GM21825 (cell line): ENCODE measurements around the gene IKZF1.

Experiments
- ATAC-seq: cut with Tn5 transposase; IDR thresholded peaks from one replicate; pipeline ENCODE4 v1.9.1; 2021; ENCODE audit warnings: mild to moderate bottlenecking, moderate library complexity; ENCODE audit not compliant: unreplicated experiment

IKZF1 gene

DNA sequence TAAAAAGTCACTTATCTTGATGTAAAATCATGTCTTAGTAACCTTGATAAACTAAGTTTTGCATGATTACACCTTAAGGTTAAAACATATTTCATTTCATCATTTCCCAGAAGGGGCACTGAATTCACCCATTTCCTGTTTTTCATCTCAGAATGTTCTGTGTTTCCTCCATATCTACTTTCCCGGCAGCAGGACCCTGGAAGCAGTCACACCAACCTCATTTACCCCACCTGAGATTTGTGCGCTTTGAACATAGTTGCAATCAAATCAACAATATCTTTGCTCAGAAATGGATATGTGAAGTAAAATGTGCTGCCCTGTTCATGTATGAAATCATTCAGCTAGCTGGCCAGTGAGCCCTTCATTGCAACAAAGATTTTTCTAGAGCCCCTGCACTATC lies 46.8 kb downstream of the IKZF1 start:
- ATAC-seq = no peak

- peak; percentile 86 for ATAC-seq
Observed at GRCh38 chr7:50352282-50352681, 47.8 kb downstream of the IKZF1 start.

DNA sequence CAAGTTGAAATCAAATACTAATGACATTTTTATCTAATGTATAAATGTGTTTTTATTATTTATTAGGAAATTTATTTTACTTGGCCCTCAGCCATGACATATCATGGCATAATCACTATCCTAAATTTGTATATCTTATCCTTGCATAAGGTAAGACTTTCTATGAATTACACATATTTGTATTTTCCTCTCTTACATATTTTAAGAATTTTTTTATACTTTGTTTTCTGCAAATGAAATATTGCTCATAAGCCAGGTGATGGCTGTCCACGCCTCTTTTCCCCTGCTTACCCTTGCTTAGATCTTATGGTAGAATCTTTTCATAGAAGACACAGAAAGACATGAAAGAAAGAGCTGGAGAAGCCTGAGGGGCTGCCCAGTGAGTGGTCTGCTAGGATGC lies 48.2 kb downstream of the IKZF1 start:
- no peak for ATAC-seq

DNA sequence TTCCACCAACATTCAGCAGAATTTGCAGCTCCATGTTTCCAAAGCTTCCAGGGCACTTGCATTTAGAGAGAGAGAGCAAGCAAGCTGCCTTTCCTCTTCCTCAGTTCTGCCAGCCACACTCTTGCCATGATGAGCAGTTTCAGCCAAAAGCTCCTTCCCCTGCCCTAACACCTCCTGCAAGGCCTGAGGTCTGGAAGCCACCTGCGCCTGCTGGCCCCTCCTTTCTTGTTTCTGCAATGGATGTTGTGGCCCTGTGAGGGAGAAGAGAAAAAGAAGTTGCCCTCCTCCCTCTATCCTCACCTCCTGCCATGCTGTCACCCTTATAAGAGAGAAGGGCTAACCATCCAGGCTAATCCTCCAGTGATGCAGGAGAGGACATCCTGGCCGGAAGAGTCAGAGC lies 48.7 kb downstream of the IKZF1 start:
- ATAC-seq = no peak

GRCh38 chr7:50353894-50354595 lies 49.5 kb downstream of the IKZF1 start:
- ATAC-seq = no peak

DNA sequence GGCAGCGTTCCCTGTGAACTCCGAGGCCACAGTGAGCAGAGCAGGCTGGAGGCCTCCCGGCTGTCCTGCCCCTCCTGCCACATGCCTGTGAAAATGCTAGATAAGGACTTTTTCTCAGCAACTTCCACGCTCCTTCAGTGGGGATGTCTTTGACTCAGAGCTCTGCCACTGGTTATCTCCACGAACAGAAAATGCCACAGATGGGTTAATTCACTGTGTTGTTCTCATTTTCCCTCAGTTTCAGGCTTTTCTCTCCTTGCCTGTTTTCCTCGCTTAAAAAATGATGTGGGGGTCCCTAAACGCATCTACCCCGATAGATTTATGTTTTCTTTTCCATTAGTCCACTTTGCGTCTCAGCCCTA lies 51.3 kb downstream of the IKZF1 start:
- ATAC-seq = no peak

DNA sequence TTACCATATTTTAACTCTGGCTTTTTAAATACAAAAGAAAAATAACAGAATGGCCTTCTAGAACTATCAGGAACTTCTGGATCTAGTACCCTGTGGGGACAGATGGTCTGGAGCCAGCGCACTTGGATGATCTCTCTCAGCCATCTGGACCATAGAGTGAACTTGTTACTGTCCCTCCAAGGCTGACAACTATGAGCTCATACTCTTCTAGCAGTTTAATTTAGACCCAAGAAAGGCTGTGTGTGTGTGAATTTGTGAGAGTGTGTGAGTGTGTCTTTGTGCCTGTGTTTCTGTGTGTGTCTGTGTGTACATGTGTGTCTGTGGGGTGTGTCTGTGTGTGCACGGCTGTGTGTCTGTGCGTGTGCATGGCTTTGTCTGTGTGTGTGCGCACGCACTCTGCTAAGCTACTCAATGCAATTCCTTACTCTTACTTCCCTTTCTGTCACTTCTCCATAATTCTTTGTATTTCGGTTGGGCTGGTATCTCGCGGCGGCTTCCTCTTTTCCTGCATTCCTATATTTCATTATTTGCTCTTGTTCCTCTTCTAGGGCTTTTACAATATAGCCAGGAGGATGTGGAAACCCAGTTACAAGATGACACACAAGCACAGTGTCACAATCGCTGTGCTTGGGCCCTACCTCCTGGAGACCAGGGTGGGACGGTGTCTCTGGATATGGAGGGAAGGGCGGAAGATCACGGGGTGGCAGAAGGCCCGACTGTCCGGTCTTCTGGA lies 51.9 kb downstream of the IKZF1 start:
- no peak for ATAC-seq

- no peak for ATAC-seq
Observed at GRCh38 chr7:50356945-50357268, 52.4 kb downstream of the IKZF1 start.

DNA sequence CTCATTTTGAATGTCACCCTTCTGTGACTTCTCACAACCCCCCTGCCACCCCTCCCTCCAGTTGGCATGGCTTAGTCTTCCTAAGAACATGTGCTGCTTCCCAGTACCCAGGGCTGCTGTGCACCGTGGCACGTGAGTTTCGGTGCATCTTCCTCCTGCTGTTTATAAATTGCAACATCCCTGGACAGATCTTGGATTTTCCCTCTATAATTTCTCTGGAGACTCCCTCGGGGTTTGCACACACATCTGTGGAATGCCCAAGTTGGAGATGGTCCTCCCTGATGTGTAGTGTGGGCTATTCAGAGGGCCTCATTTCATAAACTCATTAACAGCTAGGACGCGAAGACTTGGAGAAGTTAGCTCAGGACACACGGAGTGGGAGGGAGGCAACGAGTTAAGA lies 52.9 kb downstream of the IKZF1 start:
- no peak for ATAC-seq

GRCh38 chr7:50358041-50358705 lies 53.7 kb downstream of the IKZF1 start:
- no peak for ATAC-seq

GRCh38 chr7:50358779-50359178 lies 54.3 kb downstream of the IKZF1 start:
- no peak for ATAC-seq

DNA sequence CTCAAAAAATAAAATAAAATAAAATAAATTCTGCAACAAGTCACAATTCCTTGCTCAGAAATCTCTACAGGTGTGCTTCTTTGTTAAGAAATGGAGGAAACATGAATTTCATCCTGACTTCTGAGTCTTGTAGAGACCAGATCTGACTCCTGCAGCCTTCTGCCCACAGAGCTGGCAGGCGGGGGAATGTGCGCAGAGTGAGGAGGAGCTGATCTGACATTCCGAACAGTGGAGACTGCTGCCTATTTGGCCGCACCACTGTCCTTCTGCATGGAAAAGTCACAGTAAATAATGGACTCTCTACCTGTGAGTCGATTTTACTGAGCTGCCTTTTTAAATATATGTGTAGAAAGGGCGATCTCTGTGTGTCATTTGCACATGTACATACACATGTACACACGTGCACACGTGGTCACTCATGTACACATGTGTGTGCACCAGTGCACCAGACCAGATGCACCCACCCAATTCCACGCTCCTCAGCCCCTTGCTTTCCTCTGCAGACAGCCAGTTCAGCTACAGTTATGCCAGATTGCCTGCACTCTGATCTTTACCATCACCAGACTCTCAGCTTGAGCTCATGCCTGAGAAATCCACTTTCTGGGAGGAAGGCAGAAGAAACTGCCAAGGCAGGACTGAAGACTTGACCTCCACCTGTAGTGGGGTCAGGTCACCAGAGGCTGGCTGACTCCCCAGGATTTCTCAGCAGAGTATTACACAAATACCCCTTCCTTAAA lies 54.9 kb downstream of the IKZF1 start:
- no peak for ATAC-seq

- no peak for ATAC-seq
Observed at GRCh38 chr7:50359995-50360925, 55.7 kb downstream of the IKZF1 start.

DNA sequence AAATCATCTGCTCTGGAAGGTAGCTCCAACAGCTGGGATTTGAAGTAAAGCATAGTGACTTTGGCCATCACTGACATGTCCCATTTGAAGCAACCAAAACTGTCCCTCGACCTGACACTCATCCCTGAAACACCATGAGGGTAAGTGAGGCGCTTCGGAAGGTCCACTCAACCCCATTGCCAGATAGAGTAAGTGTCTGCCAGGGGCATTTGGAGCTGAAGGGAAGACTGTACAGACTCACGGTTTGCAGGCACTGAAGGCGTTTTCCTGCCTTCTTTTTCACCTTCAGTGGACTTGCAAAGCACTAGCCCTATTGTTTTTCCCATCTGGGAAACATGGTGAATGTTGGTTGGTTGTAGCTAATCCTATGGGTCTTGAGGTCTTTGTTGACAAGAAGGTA lies 57.6 kb downstream of the IKZF1 start:
- no peak for ATAC-seq

DNA sequence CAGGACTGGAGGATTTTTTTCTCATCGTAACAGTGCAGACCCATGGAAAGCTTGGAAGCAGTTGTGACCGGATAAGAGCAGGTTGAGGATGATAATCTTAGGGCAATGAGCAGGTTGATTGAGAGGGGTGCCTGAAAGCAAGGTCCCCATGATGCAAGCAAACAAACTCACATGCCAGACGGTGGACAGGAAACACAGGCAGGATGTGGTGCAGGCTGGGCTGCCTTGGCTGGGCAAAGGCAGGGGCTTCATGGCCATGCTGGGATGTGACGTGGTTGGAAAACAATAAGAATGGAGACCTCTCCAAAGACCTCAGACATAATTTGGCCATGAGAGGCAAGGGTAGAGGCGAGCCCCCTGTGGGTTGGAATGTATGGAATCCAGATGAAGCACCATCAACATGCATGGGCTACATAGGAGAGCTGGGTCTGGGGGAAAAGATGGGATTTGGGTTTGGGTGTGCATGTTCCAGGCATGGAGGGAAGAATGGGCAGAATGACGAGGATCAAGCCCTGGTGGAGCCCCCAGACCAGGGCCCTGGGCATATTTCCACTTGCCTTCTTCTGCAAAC lies 58.3 kb downstream of the IKZF1 start:
- ATAC-seq = no peak

GRCh38 chr7:50363327-50364060 lies 59.0 kb downstream of the IKZF1 start:
- ATAC-seq = no peak

- ATAC-seq = no peak
Observed at GRCh38 chr7:50364645-50365044, 60.1 kb downstream of the IKZF1 start.

- ATAC-seq = no peak
Observed at GRCh38 chr7:50366311-50366710, 61.8 kb downstream of the IKZF1 start.

DNA sequence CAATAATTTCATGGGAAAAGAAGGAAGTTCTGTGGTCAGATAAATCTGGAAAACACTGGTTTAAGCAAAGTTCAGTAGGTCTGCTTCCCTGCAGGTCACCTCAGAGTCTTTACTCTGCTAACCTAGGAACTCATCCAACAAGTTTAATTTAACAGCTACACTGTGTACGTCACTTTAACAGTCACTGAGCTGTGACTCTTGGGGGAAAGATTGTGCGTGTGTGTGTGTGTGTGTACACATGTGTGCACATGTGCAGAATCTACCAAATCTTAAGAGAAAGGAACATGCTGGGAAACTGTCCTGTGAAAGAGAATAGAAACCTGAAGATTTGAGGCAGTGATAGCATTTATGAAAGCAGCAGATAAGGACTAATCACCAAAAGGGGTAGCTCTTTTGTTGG lies 62.6 kb downstream of the IKZF1 start:
- ATAC-seq = no peak

DNA sequence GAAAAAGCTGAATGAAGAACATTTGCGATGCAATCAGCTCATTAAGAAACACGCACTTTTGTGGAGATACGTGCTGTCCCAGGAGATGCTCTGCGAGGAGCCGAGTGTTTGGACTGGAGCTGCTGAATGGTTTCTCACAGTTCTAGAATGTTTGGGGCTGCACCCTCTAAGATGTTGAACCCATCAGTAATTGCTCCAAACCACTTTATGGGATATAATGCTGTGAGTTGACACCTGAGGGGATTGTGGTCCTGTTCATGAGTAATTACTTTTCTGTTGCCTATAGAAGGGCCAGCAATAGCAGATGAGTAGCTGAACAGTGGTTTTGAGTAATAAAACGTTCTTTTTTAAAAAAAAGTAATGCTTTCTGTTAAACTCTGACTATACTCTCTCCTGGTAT lies 63.1 kb downstream of the IKZF1 start:
- no peak for ATAC-seq
